ENCODE measurements around the gene KLF8.

Gene KLF8

DNA sequence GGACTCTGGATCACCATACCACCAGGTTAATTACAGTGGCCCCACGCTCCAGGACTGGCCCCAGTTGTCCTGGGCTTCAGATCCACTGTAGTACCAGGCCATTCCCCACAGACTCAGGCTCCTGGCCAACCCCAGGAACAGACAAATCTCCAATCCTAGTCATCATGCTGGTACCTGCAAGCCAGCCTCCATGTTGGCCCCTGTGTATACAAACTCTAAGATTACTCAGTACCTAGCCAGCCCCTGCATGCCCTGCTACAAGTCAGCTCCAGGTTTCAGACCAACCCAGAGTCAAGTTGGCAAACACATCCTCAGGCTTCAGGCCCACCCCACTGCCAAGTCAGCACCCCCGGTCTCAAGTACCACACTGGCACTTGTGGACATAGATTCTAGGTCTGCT is 85.9 kb downstream of the KLF8 start:
- TF ChIP-seq, protein P1, sequence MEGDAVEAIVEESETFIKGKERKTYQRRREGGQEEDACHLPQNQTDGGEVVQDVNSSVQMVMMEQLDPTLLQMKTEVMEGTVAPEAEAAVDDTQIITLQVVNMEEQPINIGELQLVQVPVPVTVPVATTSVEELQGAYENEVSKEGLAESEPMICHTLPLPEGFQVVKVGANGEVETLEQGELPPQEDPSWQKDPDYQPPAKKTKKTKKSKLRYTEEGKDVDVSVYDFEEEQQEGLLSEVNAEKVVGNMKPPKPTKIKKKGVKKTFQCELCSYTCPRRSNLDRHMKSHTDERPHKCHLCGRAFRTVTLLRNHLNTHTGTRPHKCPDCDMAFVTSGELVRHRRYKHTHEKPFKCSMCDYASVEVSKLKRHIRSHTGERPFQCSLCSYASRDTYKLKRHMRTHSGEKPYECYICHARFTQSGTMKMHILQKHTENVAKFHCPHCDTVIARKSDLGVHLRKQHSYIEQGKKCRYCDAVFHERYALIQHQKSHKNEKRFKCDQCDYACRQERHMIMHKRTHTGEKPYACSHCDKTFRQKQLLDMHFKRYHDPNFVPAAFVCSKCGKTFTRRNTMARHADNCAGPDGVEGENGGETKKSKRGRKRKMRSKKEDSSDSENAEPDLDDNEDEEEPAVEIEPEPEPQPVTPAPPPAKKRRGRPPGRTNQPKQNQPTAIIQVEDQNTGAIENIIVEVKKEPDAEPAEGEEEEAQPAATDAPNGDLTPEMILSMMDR (IDR thresholded peaks at IDR 0.05; ENCODE audit: low read depth, low read length, missing control alignments): no peak
- no peak overlapping the region for H3K4me3 ChIP-seq (replicated peaks; ENCODE audit: low read depth, low read length)
- DNase-seq (ENCODE audit: extremely low read depth, low read depth): no peak

DNA sequence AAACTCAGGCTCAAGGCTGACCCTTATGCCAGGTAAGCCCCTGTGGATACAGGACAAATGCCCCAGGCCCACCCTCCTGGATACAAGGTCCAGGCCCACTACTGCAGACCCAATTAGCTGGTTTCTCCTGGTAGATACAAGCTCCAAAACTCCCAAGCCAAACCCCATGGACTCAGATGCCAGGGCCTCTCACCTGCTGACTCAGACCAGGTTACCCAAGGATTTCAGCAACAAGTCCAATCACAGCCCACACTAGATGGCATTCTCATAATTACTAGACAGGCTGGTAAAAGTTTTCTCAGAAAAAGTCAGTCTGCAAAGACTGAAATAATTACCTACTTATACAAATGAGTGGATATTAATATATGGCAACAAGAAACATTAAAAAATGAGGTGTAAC is 87.0 kb downstream of the KLF8 start:
- no peak overlapping the region for H3K4me3 ChIP-seq (replicated peaks; ENCODE audit: low read depth, low read length)
- TF ChIP-seq, protein P1 (IDR thresholded peaks at IDR 0.05; ENCODE audit: low read depth, low read length, missing control alignments): no peak

More for the DNA sequence above, 87.0 kb downstream of the KLF8 start:
- DNase-seq (ENCODE audit: extremely low read depth, low read depth): no peak
